ENCODE data around the gene ZNF25.

GRCh38 chr10:37930423-37930822, 46.0 kb downstream of the ZNF25 start:
- no peak for TF ChIP-seq CTCF (conservative IDR thresholded peaks at IDR 0.05; ENCODE audit: low read depth, low read length)
- no peak for TF ChIP-seq CEBPB (IDR thresholded peaks at IDR 0.05; ENCODE audit: low read depth, low read length)
